ENCODE data around the gene F2RL3. TPM values are rescaled to one million over a fixed set of nuclear protein-coding genes. Genes with fewer than 3 reads are reported as not detected.

Gene F2RL3
- total and polyA plus RNA-seq, 2 of the 8 experiments (the other 6 are each of a cell fraction or from before 2014, with no cell fraction given), result not detected

- Histone ChIP-seq H3K79me1 (ENCODE audit: low read depth, low read length) (peaks cover 7% of the 10 kb centered on the region), H2BK5ac (ENCODE audit: low read depth, low read length) (no peak overlapping the region), H3K4me3 (ENCODE audit: extremely low read depth in 1 of 4, insufficient read depth in 2 of 4, low read depth in 3 of 4, low read length in 4 of 4) (no peak overlapping the region), H4K91ac (replicated peaks; ENCODE audit: insufficient read length, low read length) (no peak overlapping the region), H2AK5ac (ENCODE audit: low read depth, low read length) (no peak overlapping the region), H3K56ac (replicated peaks; ENCODE audit: insufficient read length, low read depth, low read length) (no peak overlapping the region), H3K27ac (ENCODE audit: low read depth, low read length) (no peak overlapping the region), H4K8ac (ENCODE audit: extremely low read depth, insufficient read depth, low read length) (no peak overlapping the region), H2BK12ac (ENCODE audit: low read depth, low read length) (no peak overlapping the region), H3K9me3 (ENCODE audit: insufficient read depth in 2 of 2, low read depth in 1 of 2, low read length in 1 of 2) (no peaks in the 10 kb centered on the region), H3K4me2 (ENCODE audit: insufficient read depth in 1 of 2, low read depth in 2 of 2, low read length in 2 of 2) (no peak overlapping the region), H4K5ac (ENCODE audit: insufficient read length, low read depth, low read length) (no peak overlapping the region), H3K27me3 (replicated peaks in 1 of 4; ENCODE audit: control insufficient read depth in 3 of 4, extremely low read depth in 1 of 4, insufficient read depth in 3 of 4, low read length in 3 of 4) (no peaks in the 10 kb centered on the region), H3K14ac (ENCODE audit: insufficient read length) (no peak overlapping the region), H3K79me2 (ENCODE audit: control insufficient read depth in 1 of 2, insufficient read depth in 2 of 2, low read length in 2 of 2) (no peaks in the 10 kb centered on the region), H3K18ac (ENCODE audit: extremely low read depth, low read length) (no peak overlapping the region), H2BK15ac (ENCODE audit: low read length) (no peak overlapping the region), H3K4ac (replicated peaks; ENCODE audit: insufficient read length, low read depth, low read length) (no peak overlapping the region), H3K9ac (replicated peaks in 1 of 4; ENCODE audit: extremely low read depth in 1 of 4, low read depth in 3 of 4, low read length in 3 of 4) (no peak overlapping the region), H2AFZ (ENCODE audit: low read length) (no peak overlapping the region), H3K36me3 (ENCODE audit: control insufficient read depth in 2 of 4, insufficient read depth in 4 of 4, low read length in 3 of 4) (peaks cover 33 to 77% (median 62%) of the 10 kb centered on the region in 4 experiments), H3K23me2 (ENCODE audit: low read depth, low read length) (no peaks in the 10 kb centered on the region), H4K20me1 (replicated peaks in 1 of 2; ENCODE audit: control insufficient read depth in 1 of 2, insufficient read depth in 2 of 2, low read length in 2 of 2) (peaks cover 1 to 8% of the 10 kb centered on the region in 2 experiments), H3K23ac (ENCODE audit: insufficient read length) (no peak overlapping the region), H2BK20ac (ENCODE audit: low read length) (no peak overlapping the region), H2BK120ac (replicated peaks; ENCODE audit: low read depth, low read length) (no peak overlapping the region), H3K4me1 (replicated peaks in 1 of 4; ENCODE audit: control insufficient read depth in 3 of 4, insufficient read depth in 4 of 4, low read length in 3 of 4) (no peaks in the 10 kb centered on the region)
- TF ChIP-seq POU5F1 (IDR thresholded peaks at IDR 0.05; ENCODE audit: low read depth, low read length) (no peak), SP1 (IDR thresholded peaks at IDR 0.05; ENCODE audit: low read depth, low read length) (no peak), KDM1A (IDR thresholded peaks at IDR 0.05; ENCODE audit: borderline replicate concordance, low read length) (no peak), YY1 (IDR thresholded peaks at IDR 0.05; ENCODE audit: low read depth, low read length) (no peak), KDM4A (IDR thresholded peaks at IDR 0.05; ENCODE audit: low read depth, low read length, severe bottlenecking) (no peak), PHF8 (conservative IDR thresholded peaks at IDR 0.05; ENCODE audit: low read depth, low read length) (no peak)
- FAIRE-seq (no peak), DNase-seq (ENCODE audit: low read depth in 1 of 2, low spot score in 2 of 2) (no peak)
- CTCF ChIA-PET (ENCODE audit: partially characterized antibody), result no interaction called here
- POLR2A ChIA-PET (ENCODE audit: partially characterized antibody), result interaction anchor here (1.4 kb wide), 1 partner anchor 13 kb away, joined by 4 read pairs; no protein-coding TSS in a partner anchor
- WGBS, 2 experiments (ENCODE audit: extremely low coverage in 1 of 2, insufficient coverage in 1 of 2, insufficient read length in 1 of 2, insufficient replicate concordance in 2 of 2, low coverage in 1 of 2, low lambda C conversion rate in 2 of 2, missing lambda C conversion rate in 1 of 2), result 86% methylated on average over 10 of the region's 10 CpGs; no CpG with 5 or more reads in 1 of the 2 experiments
Observed at GRCh38 chr19:16867211-16867610, 21.6 kb upstream of the F2RL3 start.

All from H1 (cell line).